HEK293T (cell line): ENCODE data around the gene SMARCD2.

ENCODE experiments used
- ARNT ChIP-seq: fragments of 450-650 bp; IDR thresholded peaks from 2 replicates; pipeline ENCODE4 v1.6.1; 2017; ENCODE audit warnings: mild to moderate bottlenecking
- FOXM1 ChIP-seq: fragments of 450-650 bp; IDR thresholded peaks from 2 replicates; pipeline ENCODE4 v1.6.1; 2017; ENCODE audit warnings: mild to moderate bottlenecking, borderline replicate concordance
- L3MBTL2 ChIP-seq: fragments of 450-650 bp; conservative IDR thresholded peaks from 2 replicates; pipeline ENCODE4 v1.6.1; 2016; ENCODE audit warnings: mild to moderate bottlenecking
- SP1 ChIP-seq: fragments of 450-650 bp; IDR thresholded peaks from 2 replicates; pipeline ENCODE4 v1.6.1; 2017
- TF ChIP-seq, protein P1 (sequence below): fragments of 450-650 bp; IDR thresholded peaks from 2 replicates; pipeline ENCODE4 v1.6.1; 2016

- TF ChIP-seq FOXM1 (no peak), L3MBTL2 (no peak), ARNT (no peak), SP1 (no peak)
- TF ChIP-seq, protein P1, sequence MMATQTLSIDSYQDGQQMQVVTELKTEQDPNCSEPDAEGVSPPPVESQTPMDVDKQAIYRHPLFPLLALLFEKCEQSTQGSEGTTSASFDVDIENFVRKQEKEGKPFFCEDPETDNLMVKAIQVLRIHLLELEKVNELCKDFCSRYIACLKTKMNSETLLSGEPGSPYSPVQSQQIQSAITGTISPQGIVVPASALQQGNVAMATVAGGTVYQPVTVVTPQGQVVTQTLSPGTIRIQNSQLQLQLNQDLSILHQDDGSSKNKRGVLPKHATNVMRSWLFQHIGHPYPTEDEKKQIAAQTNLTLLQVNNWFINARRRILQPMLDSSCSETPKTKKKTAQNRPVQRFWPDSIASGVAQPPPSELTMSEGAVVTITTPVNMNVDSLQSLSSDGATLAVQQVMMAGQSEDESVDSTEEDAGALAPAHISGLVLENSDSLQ, result no peak
Measured at GRCh38 chr17:63786971-63787711, 55.3 kb downstream of the SMARCD2 start.
